Measurements from ENCODE around the gene ATP8B3. TPM values are rescaled to one million over a fixed set of nuclear protein-coding genes. Genes with fewer than 3 reads are reported as not detected.

ATP8B3 gene
- total and polyA plus RNA-seq, 10 of the 15 experiments (the other 5 are each of a cell fraction or from before 2014, with no cell fraction given) = 0.13 to 1.7 (median 0.52) TPM

- TF ChIP-seq BCL3 (IDR thresholded peaks at IDR 0.05; ENCODE audit: borderline replicate concordance, insufficient read depth, low read depth, low read length, poor library complexity, severe bottlenecking) = no peak
- no peak for TF ChIP-seq TBL1XR1 (IDR thresholded peaks at IDR 0.05; ENCODE audit: low read depth, low read length)
- TF ChIP-seq EGR1 (IDR thresholded peaks at IDR 0.05; ENCODE audit: borderline replicate concordance in 1 of 2, low read depth in 2 of 2, low read length in 2 of 2) = no peak
Observed at GRCh38 chr19:1790054-1790792, 21.9 kb downstream of the ATP8B3 start (continued).

GRCh38 chr19:1789261-1790041 lies 22.6 kb downstream of the ATP8B3 start:
- no peak overlapping the region for H3K27ac ChIP-seq (ENCODE audit: control insufficient read depth, insufficient read depth)
- no peaks in the 10 kb centered on the region for H3K36me3 ChIP-seq (ENCODE audit: control insufficient read depth in 2 of 2, insufficient read depth in 2 of 2, low read length in 1 of 2)
- H3K27me3 ChIP-seq (replicated peaks in 1 of 2; ENCODE audit: control insufficient read depth in 2 of 2, insufficient read depth in 2 of 2, low read length in 1 of 2) = no peaks in the 10 kb centered on the region
- ChIA-PET CTCF (no interaction called here), RAD21 (ENCODE audit: unreplicated experiment) (no interaction called here), SMC1A (ENCODE audit: uncharacterized antibody, unreplicated experiment) (no interaction called here), POLR2A (no interaction called here)
- FAIRE-seq (no peak), ATAC-seq (no peak), DNase-seq (ENCODE audit: low read depth, low spot score) (no peak)
- no peak overlapping the region for H3K4me2 ChIP-seq (ENCODE audit: control insufficient read depth, insufficient read depth)
- TF ChIP-seq ZNF622 (IDR thresholded peaks at IDR 0.05) (no peak), POU2F2 (IDR thresholded peaks at IDR 0.05; ENCODE audit: borderline replicate concordance, low read depth, low read length) (no peak), USF2 (IDR thresholded peaks at IDR 0.05; ENCODE audit: borderline replicate concordance, low read depth, low read length) (no peak), HCFC1 (IDR thresholded peaks at IDR 0.05; ENCODE audit: low read length) (no peak)
- H3K4me1 ChIP-seq (ENCODE audit: control insufficient read depth, insufficient read depth, low read length) = no peaks in the 10 kb centered on the region
- intact Hi-C loops (cut with micrococcal nuclease; ENCODE audit: unreplicated experiment) = no loop called here
- H3K79me2 ChIP-seq (ENCODE audit: control insufficient read depth, insufficient read depth, low read length) = no peaks in the 10 kb centered on the region
- H3K9ac ChIP-seq (ENCODE audit: control insufficient read depth, insufficient read depth, low read length) = no peak overlapping the region
- no peak overlapping the region for H2AFZ ChIP-seq (ENCODE audit: control insufficient read depth, low read depth, low read length)
- BruUV-seq (replicated peaks) = no TSS peak
- H4K20me1 ChIP-seq (ENCODE audit: control insufficient read depth, insufficient read depth) = no peaks in the 10 kb centered on the region
- H3K4me3 ChIP-seq = no peak overlapping the region
- peaks cover 2% of the 10 kb centered on the region; the same call in 1 of the 3 replicates for H3K9me3 ChIP-seq (replicated peaks; ENCODE audit: control insufficient read depth, insufficient read depth, low read length)
- WGBS (ENCODE audit: insufficient coverage, insufficient replicate concordance, low lambda C conversion rate, missing lambda C conversion rate) = 32% methylated on average over 40 of the region's 59 CpGs
- in situ Hi-C loops (cut with MboI) = no loop called here

Measured in GM12878 (cell line).